ENCODE results near the gene NEK6. TPM values are rescaled to one million over a fixed set of nuclear protein-coding genes. Genes with fewer than 3 reads are reported as not detected.

Gene NEK6
- total RNA-seq, 1 experiment from 2014 or later: 21.1 TPM

GRCh38 chr9:124209279-124209678 is 48.5 kb upstream of the NEK6 start:
- Histone ChIP-seq H3K4me1 (ENCODE audit: insufficient read depth, low read length) (peaks cover 31% of the 10 kb centered on the region), H4K20me1 (ENCODE audit: low read length) (no peaks in the 10 kb centered on the region), H3F3A (ENCODE audit: low read length, unreplicated experiment) (no peaks in the 10 kb centered on the region), H3K9me3 (ENCODE audit: low read length) (no peaks in the 10 kb centered on the region), H2AFZ (ENCODE audit: low read length) (no peak overlapping the region), H3K79me2 (ENCODE audit: low read length) (no peaks in the 10 kb centered on the region), H3K9ac (ENCODE audit: low read length) (no peak overlapping the region), H3K9me2 (replicated peaks; ENCODE audit: low read length) (no peaks in the 10 kb centered on the region), H3K4me3 (ENCODE audit: low read length) (no peak overlapping the region), H3K36me3 (ENCODE audit: low read depth, low read length) (no peaks in the 10 kb centered on the region), H3K27ac (ENCODE audit: low read length) (no peak overlapping the region), H3K27me3 (ENCODE audit: low read length) (no peaks in the 10 kb centered on the region), H3K4me2 (ENCODE audit: low read length) (no peak overlapping the region)
- ChIA-PET POLR2A (ENCODE audit: unreplicated experiment) (interaction anchor here (0.6 kb wide), 1 partner anchor 669 kb away, joined by 3 read pairs; no protein-coding TSS in a partner anchor), CTCF (no interaction called here)
- TF ChIP-seq EZH2phosphoT487 (IDR thresholded peaks at IDR 0.05; ENCODE audit: borderline replicate concordance, low read length) (no peak), EZH2 (IDR thresholded peaks at IDR 0.05; ENCODE audit: low read length, unreplicated experiment) (no peak), CTCF (conservative IDR thresholded peaks at IDR 0.05; ENCODE audit: low read depth, low read length) (no peak)
- DNase-seq (no peak), ATAC-seq (no peak)
- BruUV-seq (replicated peaks): no TSS peak
- intact Hi-C loops (cut with micrococcal nuclease): no loop called here

- ATAC-seq (no peak), DNase-seq (no peak)
- H3K4me2 ChIP-seq (ENCODE audit: low read length): no peak overlapping the region
- no peak overlapping the region for H3K27ac ChIP-seq (ENCODE audit: low read length)
- H3K79me2 ChIP-seq (ENCODE audit: low read length): no peaks in the 10 kb centered on the region
- no peaks in the 10 kb centered on the region for H3K36me3 ChIP-seq (ENCODE audit: low read depth, low read length)
- no peak overlapping the region for H2AFZ ChIP-seq (ENCODE audit: low read length)
- POLR2A ChIA-PET (ENCODE audit: unreplicated experiment): interaction anchor here (0.6 kb wide), 1 partner anchor 670 kb away, joined by 3 read pairs; no protein-coding TSS in a partner anchor
- no peaks in the 10 kb centered on the region for H4K20me1 ChIP-seq (ENCODE audit: low read length)
- H3K27me3 ChIP-seq (ENCODE audit: low read length): no peaks in the 10 kb centered on the region
- H3F3A ChIP-seq (ENCODE audit: low read length, unreplicated experiment): no peaks in the 10 kb centered on the region
- no peak overlapping the region for H3K9ac ChIP-seq (ENCODE audit: low read length)
- no peaks in the 10 kb centered on the region for H3K9me2 ChIP-seq (replicated peaks; ENCODE audit: low read length)
- CTCF ChIA-PET: interaction anchor here (1.1 kb wide), 1 partner anchor 83 kb away, joined by 5 read pairs; no protein-coding TSS in a partner anchor
- H3K4me3 ChIP-seq (ENCODE audit: low read length): no peak overlapping the region
- intact Hi-C loops (cut with micrococcal nuclease): no loop called here
- TF ChIP-seq EZH2 (IDR thresholded peaks at IDR 0.05; ENCODE audit: low read length, unreplicated experiment): no peak
- TF ChIP-seq EZH2phosphoT487 (IDR thresholded peaks at IDR 0.05; ENCODE audit: borderline replicate concordance, low read length): no peak
- no peak for TF ChIP-seq CTCF (conservative IDR thresholded peaks at IDR 0.05; ENCODE audit: low read depth, low read length)
- H3K4me1 ChIP-seq (ENCODE audit: insufficient read depth, low read length): peaks cover 31% of the 10 kb centered on the region
- no peaks in the 10 kb centered on the region for H3K9me3 ChIP-seq (ENCODE audit: low read length)
- no TSS peak for BruUV-seq (replicated peaks)
Measured at GRCh38 chr9:124209774-124210173, 48.0 kb upstream of the NEK6 start.

- peak overlapping the region; percentile 89 for H3K27ac ChIP-seq (ENCODE audit: low read length)
- H3K4me1 ChIP-seq (ENCODE audit: insufficient read depth, low read length): peaks cover 31% of the 10 kb centered on the region
- TF ChIP-seq EZH2phosphoT487 (IDR thresholded peaks at IDR 0.05; ENCODE audit: borderline replicate concordance, low read length): no peak
- BruUV-seq (replicated peaks): no TSS peak
- H3F3A ChIP-seq (ENCODE audit: low read length, unreplicated experiment): no peaks in the 10 kb centered on the region
- intact Hi-C loops (cut with micrococcal nuclease): no loop called here
- 0 out of 2 replicates have a peak overlapping the region, but pooled peaks have one; percentile 34 for H3K4me2 ChIP-seq (ENCODE audit: low read length)
- no peaks in the 10 kb centered on the region for H4K20me1 ChIP-seq (ENCODE audit: low read length)
- H3K9me2 ChIP-seq (replicated peaks; ENCODE audit: low read length): no peaks in the 10 kb centered on the region
- no peaks in the 10 kb centered on the region for H3K36me3 ChIP-seq (ENCODE audit: low read depth, low read length)
- H3K27me3 ChIP-seq (ENCODE audit: low read length): no peaks in the 10 kb centered on the region
- ChIA-PET POLR2A (ENCODE audit: unreplicated experiment) (no interaction called here), CTCF (interaction anchor here (1.1 kb wide), 1 partner anchor 84 kb away, joined by 5 read pairs; no protein-coding TSS in a partner anchor)
- H3K79me2 ChIP-seq (ENCODE audit: low read length): no peaks in the 10 kb centered on the region
- DNase-seq (peak; percentile 60), ATAC-seq (peak; percentile 43)
- no peaks in the 10 kb centered on the region for H3K9me3 ChIP-seq (ENCODE audit: low read length)
- H2AFZ ChIP-seq (ENCODE audit: low read length): no peak overlapping the region
- H3K9ac ChIP-seq (ENCODE audit: low read length): no peak overlapping the region
- no peak overlapping the region for H3K4me3 ChIP-seq (ENCODE audit: low read length)
Measured at GRCh38 chr9:124210697-124211096, 47.1 kb upstream of the NEK6 start.
